Activated CD4-positive, alpha-beta T cell treated with anti-CD3 and anti-CD28 coated beads for 1 hour (primary cell): ENCODE measurements around the gene EIF3J.
"Not testable (repeated sequence)": the region's sequence is repeated elsewhere in the genome, so short reads cannot be mapped to it uniquely, and the experiment has no call there.

Source experiments
- DNase-seq: peaks from one replicate; pipeline ENCODE4 v3.0.0-alpha.2; 2020

Gene EIF3J

GRCh38 chr15:44536962-44537734 lies at the start of gene EIF3J:
TSS of gene EIF3J (plus strand) at chr15:44537147. CDS start at chr15:44537195, 48 bp downstream.
- DNase-seq = peak; percentile 93

- no peak for DNase-seq
These were observed 47.5 kb upstream of the EIF3J start for GRCh38 chr15:44489464-44489863.

- DNase-seq = no peak
These were observed 46.3 kb upstream of the EIF3J start for GRCh38 chr15:44490622-44491021.

- DNase-seq = no peak
These were observed 44.9 kb upstream of the EIF3J start for GRCh38 chr15:44492040-44492439.

GRCh38 chr15:44492672-44493071 lies 44.3 kb upstream of the EIF3J start:
- no peak for DNase-seq

GRCh38 chr15:44495562-44495961 lies 41.4 kb upstream of the EIF3J start:
- no peak for DNase-seq

- no peak for DNase-seq
These were observed 36.4 kb upstream of the EIF3J start for GRCh38 chr15:44500555-44500954.

- DNase-seq = no peak
These were observed 35.1 kb upstream of the EIF3J start for GRCh38 chr15:44501768-44502366.

GRCh38 chr15:44516436-44516835 lies 20.5 kb upstream of the EIF3J start:
- DNase-seq = no peak

GRCh38 chr15:44519537-44519936 lies 17.4 kb upstream of the EIF3J start:
- DNase-seq = no peak

- DNase-seq = no peak
These were observed 11.9 kb upstream of the EIF3J start for GRCh38 chr15:44525018-44525417.

GRCh38 chr15:44527241-44527640 lies 9.7 kb upstream of the EIF3J start:
- no peak for DNase-seq

GRCh38 chr15:44529864-44530604 lies 6.9 kb upstream of the EIF3J start:
- DNase-seq = no peak

- DNase-seq = no peak
These were observed 6.3 kb upstream of the EIF3J start for GRCh38 chr15:44530653-44531052.

- not testable (repeated sequence) for DNase-seq
These were observed 4.7 kb upstream of the EIF3J start for GRCh38 chr15:44532275-44532674.

- no peak for DNase-seq
These were observed 4.3 kb upstream of the EIF3J start for GRCh38 chr15:44532689-44533088.

- DNase-seq = no peak
These were observed 1.9 kb upstream of the EIF3J start for GRCh38 chr15:44535092-44535491.

GRCh38 chr15:44535523-44536301 lies 1.2 kb upstream of the EIF3J start:
- DNase-seq = no peak

- no peak for DNase-seq
These were observed 515 bp upstream of the EIF3J start for GRCh38 chr15:44536302-44536961.

GRCh38 chr15:44537735-44538240 lies 841 bp downstream of the EIF3J start:
- DNase-seq = no peak

GRCh38 chr15:44541282-44541958 lies 4.5 kb downstream of the EIF3J start:
- DNase-seq = no peak

- no peak for DNase-seq
These were observed 5.6 kb downstream of the EIF3J start for GRCh38 chr15:44542596-44542995.
